A375 (cell line): ENCODE data around the gene OR2T12. TPM values are rescaled to one million over a fixed set of nuclear protein-coding genes. Genes with fewer than 3 reads are reported as not detected.

ENCODE experiments used
- total RNA-seq: library from RNA; depleted of rRNA; stranded (reverse); fragments of >200 nt; shearing (Covaris generic); gene quantifications from 2 replicates; pipeline ENCODE4 v1.2.3, GENCODE V29; 2014; rRNA removed

Gene OR2T12
- total RNA-seq, result not detected in 2 replicates

GRCh38 chr1:248303324-248303723 is at the start of gene OR2T12:
TSS of gene OR2T12 (minus strand) at chr1:248303424. CDS start at chr1:248295578, 7,846 bp downstream.

GRCh38 chr1:248348475-248348874 is 45.3 kb upstream of the OR2T12 start, which contains the start of gene OR14C36:
TSS of gene OR14C36 (plus strand) at chr1:248348775. CDS start at chr1:248348775, 0 bp downstream.

GRCh38 chr1:248324468-248324867 is 21.2 kb upstream of the OR2T12 start, which contains the start of gene OR2M7:
TSS of gene OR2M7 (minus strand) at chr1:248324568. CDS start at chr1:248324568, 0 bp downstream.

GRCh38 chr1:248277876-248278275 is 25.3 kb downstream of the OR2T12 start, which contains the start of gene OR2T33:
TSS of gene OR2T33 (minus strand) at chr1:248277976. CDS start at chr1:248273814, 4,162 bp downstream.

Other genes with a start within 250 kb of the OR2T12 start
- gene OR2L13, start 208.2 kb downstream of the OR2T12 start, total RNA-seq, result not detected in 2 replicates
- gene OR2M5, start 158.3 kb downstream of the OR2T12 start, total RNA-seq, result not detected in 2 replicates
- not detected in 2 replicates for gene OR2M2, start 128.6 kb downstream of the OR2T12 start, total RNA-seq
- gene OR2M3, start 106.2 kb downstream of the OR2T12 start, total RNA-seq, result under 0.01 TPM in 1 of 2 replicates, not detected in the other
- 0.08 TPM in 1 of 2 replicates, not detected in the other for gene OR2M4, start 72.0 kb downstream of the OR2T12 start, total RNA-seq
- gene OR2T33, start 25.4 kb downstream of the OR2T12 start, total RNA-seq, result 0.32 and 0.91 TPM in 2 replicates
- not detected in 2 replicates for gene OR2M7, start 21.1 kb upstream of the OR2T12 start, total RNA-seq
- gene OR14C36, start 45.4 kb upstream of the OR2T12 start, total RNA-seq, result not detected in 2 replicates
- gene OR2T4, start 58.2 kb upstream of the OR2T12 start, total RNA-seq, result not detected in 2 replicates
- gene OR2T6, start 72.3 kb upstream of the OR2T12 start, total RNA-seq, result not detected in 2 replicates
- not detected in 2 replicates for gene OR2T1, start 99.6 kb upstream of the OR2T12 start, total RNA-seq
- not detected in 2 replicates for gene OR2T2, start 142.2 kb upstream of the OR2T12 start, total RNA-seq
- gene OR2T3, start 169.9 kb upstream of the OR2T12 start, total RNA-seq, result not detected in 2 replicates
- gene OR2T5, start 185.2 kb upstream of the OR2T12 start, total RNA-seq, result not detected in 2 replicates
- not detected in 2 replicates for gene OR2G6, start 204.6 kb upstream of the OR2T12 start, total RNA-seq